GM21423 (cell line): ENCODE results near the gene ADAMTS8.
A peak's percentile ranks its signal among the peaks of the same experiment; 100 is the strongest.
"Not testable (repeated sequence)": the region's sequence is repeated elsewhere in the genome, so short reads cannot be mapped to it uniquely, and the experiment has no call there.

Source experiments
- ATAC-seq: cut with Tn5 transposase; IDR thresholded peaks from one replicate; pipeline ENCODE4 v1.9.1; 2021; ENCODE audit warnings: mild to moderate bottlenecking, moderate library complexity; ENCODE audit not compliant: unreplicated experiment

The ADAMTS8 gene

GRCh38 chr11:130439160-130439519 lies 10.7 kb upstream of the ADAMTS8 start:
- ATAC-seq: no peak

- ATAC-seq: not testable (repeated sequence)
Observed at GRCh38 chr11:130438401-130439159, 10.2 kb upstream of the ADAMTS8 start.

GRCh38 chr11:130437848-130438247 lies 9.4 kb upstream of the ADAMTS8 start:
- ATAC-seq: no peak

- no peak for ATAC-seq
Observed at GRCh38 chr11:130436171-130436570, 7.8 kb upstream of the ADAMTS8 start.

GRCh38 chr11:130435671-130436070 lies 7.3 kb upstream of the ADAMTS8 start:
- ATAC-seq: no peak

GRCh38 chr11:130434521-130435223 lies 6.3 kb upstream of the ADAMTS8 start:
- ATAC-seq: peak; percentile 85

- ATAC-seq: no peak
Observed at GRCh38 chr11:130433357-130433756, 4.9 kb upstream of the ADAMTS8 start.

GRCh38 chr11:130431801-130432200 lies 3.4 kb upstream of the ADAMTS8 start:
- no peak for ATAC-seq

GRCh38 chr11:130431331-130431773 lies 2.9 kb upstream of the ADAMTS8 start:
- ATAC-seq: peak; percentile 48

- no peak for ATAC-seq
Observed at GRCh38 chr11:130429983-130430382, 1.6 kb upstream of the ADAMTS8 start.

GRCh38 chr11:130429120-130429681 lies 792 bp upstream of the ADAMTS8 start:
- no peak for ATAC-seq

- no peak for ATAC-seq
Observed at GRCh38 chr11:130427581-130428315, 661 bp downstream of the ADAMTS8 start.

- ATAC-seq: no peak
Observed at GRCh38 chr11:130426837-130427341, 1.5 kb downstream of the ADAMTS8 start.

- no peak for ATAC-seq
Observed at GRCh38 chr11:130426223-130426836, 2.1 kb downstream of the ADAMTS8 start.

GRCh38 chr11:130425156-130425555 lies 3.3 kb downstream of the ADAMTS8 start:
- no peak for ATAC-seq

- ATAC-seq: no peak
Observed at GRCh38 chr11:130424613-130425140, 3.7 kb downstream of the ADAMTS8 start.

- ATAC-seq: no peak
Observed at GRCh38 chr11:130423541-130424142, 4.8 kb downstream of the ADAMTS8 start.

GRCh38 chr11:130422251-130422995 lies 6.0 kb downstream of the ADAMTS8 start:
- no peak for ATAC-seq

GRCh38 chr11:130421697-130422096 lies 6.7 kb downstream of the ADAMTS8 start:
- no peak for ATAC-seq
